GM18951 (cell line): Measurements from ENCODE around the gene FEM1B.

Experiments
- POLR2A ChIP-seq: IDR thresholded peaks from 4 replicates; pipeline ENCODE4 v1.6.1; 2011; ENCODE audit warnings: mild to moderate bottlenecking; ENCODE audit not compliant: insufficient read length, insufficient read depth; ENCODE audit errors: extremely low read depth
- in situ Hi-C: fragments of 300-500 bp; cut with MboI; formaldehyde crosslinking; loops from one replicate; pipeline ENCODE4 v1.12.0; 2022; ENCODE audit warnings: low sequenced_read_pairs, mixed read lengths, inconsistent platforms; ENCODE audit not compliant: unreplicated experiment

Gene FEM1B

GRCh38 chr15:68283401-68283800 is 5.9 kb downstream of the FEM1B start:
- in situ Hi-C loops: no loop called here
- TF ChIP-seq POLR2A: no peak

GRCh38 chr15:68284616-68285258 is 7.2 kb downstream of the FEM1B start:
- in situ Hi-C loops: no loop called here
- no peak for TF ChIP-seq POLR2A

- TF ChIP-seq POLR2A: no peak
- in situ Hi-C loops: no loop called here
Observed at GRCh38 chr15:68285259-68285980, 7.9 kb downstream of the FEM1B start.

- in situ Hi-C loops: no loop called here
- no peak for TF ChIP-seq POLR2A
Observed at GRCh38 chr15:68286256-68286655, 8.7 kb downstream of the FEM1B start.

GRCh38 chr15:68289057-68289456 is 11.5 kb downstream of the FEM1B start:
- in situ Hi-C loops: no loop called here
- TF ChIP-seq POLR2A: no peak

- TF ChIP-seq POLR2A: no peak
- in situ Hi-C loops: no loop called here
Observed at GRCh38 chr15:68289621-68290352, 12.2 kb downstream of the FEM1B start.

- no peak for TF ChIP-seq POLR2A
- in situ Hi-C loops: no loop called here
Observed at GRCh38 chr15:68290715-68291114, 13.2 kb downstream of the FEM1B start.

GRCh38 chr15:68292157-68292781 is 14.7 kb downstream of the FEM1B start:
- in situ Hi-C loops: no loop called here

GRCh38 chr15:68292967-68293366 is 15.4 kb downstream of the FEM1B start:
- no peak for TF ChIP-seq POLR2A
- in situ Hi-C loops: no loop called here

More at GRCh38 chr15:68292157-68292781, 14.7 kb downstream of the FEM1B start:
- TF ChIP-seq POLR2A: no peak

GRCh38 chr15:68295014-68295805 is 17.7 kb downstream of the FEM1B start:
- no peak for TF ChIP-seq POLR2A
- in situ Hi-C loops: no loop called here

GRCh38 chr15:68298336-68298735 is 20.8 kb downstream of the FEM1B start:
- in situ Hi-C loops: no loop called here
- TF ChIP-seq POLR2A: no peak

- in situ Hi-C loops: no loop called here
Observed at GRCh38 chr15:68298882-68299381, 21.4 kb downstream of the FEM1B start.

More at GRCh38 chr15:68298882-68299381, 21.4 kb downstream of the FEM1B start:
- TF ChIP-seq POLR2A: no peak
